HepG2 (cell line): ENCODE measurements around the gene SACS. TPM values are rescaled to one million over a fixed set of nuclear protein-coding genes. Genes with fewer than 3 reads are reported as not detected.

Experiments used
- ATAC-seq: fragments of 200-7000 bp; cut with Tn5 transposase; 3 replicates; pipeline ENCODE4 v1.9.1; 2020; ENCODE audit warnings: mild to moderate bottlenecking, moderate library complexity
- BruUV-seq: library from RNA; stranded (reverse); fragments of 400-500 nt; replicated peaks from 2 replicates; lab custom pipeline; 2021; lab: Mats Ljungman, UMichigan
- CTCF ChIA-PET: fragments of 300-600 bp; formaldehyde crosslinking; extraction: SDS; loops from one replicate; lab custom pipeline; 2021; ENCODE audit warnings: low total read pairs, inconsistent platforms, low intra/inter-chr PET ratio; lab: Yijun Ruan, JAX
- POLR2A ChIA-PET: fragments of 350-600 bp; sonication (Branson Sonifier 250); formaldehyde crosslinking; loops from one replicate; lab custom pipeline; 2020; ENCODE audit warnings: antibody characterized with exemption, inconsistent platforms; lab: Yijun Ruan, JAX
- DNase-seq: peaks from one replicate; pipeline ENCODE4 v3.0.0-alpha.2; 2015; ENCODE audit warnings: low spot score
- FAIRE-seq: peaks from 3 replicates; lab custom pipeline; 2011; peaks lifted over from hg19 to GRCh38; lab: Jason Lieb, UNC
- H2AFZ ChIP-seq: one replicate; pipeline ENCODE4 v1.6.1; 2011; ENCODE audit warnings: low read length, inconsistent platforms
- H3K27ac ChIP-seq: fragments of 300-600 bp; 3 replicates; pipeline ENCODE4 v1.8.0; 2011; ENCODE audit warnings: mixed run types, mild to moderate bottlenecking, mixed read lengths, low read length, inconsistent platforms; ENCODE audit not compliant: insufficient read depth; ENCODE audit errors: extremely low read length
- H3K27me3 ChIP-seq, 2 experiments: fragments of 200-600 bp in 1 of 2; 2 replicates in 1 of 2; 3 replicates in 1 of 2; pipeline versions ENCODE4 v1.6.0 to v1.8.0; 2011; ENCODE audit warnings: low read length in 2 of 2, mild to moderate bottlenecking in 2 of 2, moderate library complexity in 2 of 2, inconsistent platforms in 1 of 2; ENCODE audit not compliant: insufficient read depth in 2 of 2, control insufficient read depth in 1 of 2
- H3K36me3 ChIP-seq, 2 experiments: fragments of 200-600 bp in 1 of 2; replicated peaks in 1 of 2; 2 replicates in 1 of 2; 3 replicates in 1 of 2; pipeline versions ENCODE4 v1.5.1 to v1.8.0; 2011; ENCODE audit warnings: low read length in 2 of 2, inconsistent platforms in 1 of 2; ENCODE audit not compliant: insufficient read depth in 2 of 2, control insufficient read depth in 1 of 2
- H3K4me1 ChIP-seq: 2 replicates; pipeline ENCODE4 v1.5.1; 2012; ENCODE audit warnings: low read length, inconsistent platforms; ENCODE audit not compliant: insufficient read depth
- H3K4me2 ChIP-seq: 2 replicates; pipeline ENCODE4 v1.6.0; 2011; ENCODE audit warnings: low read depth, low read length, inconsistent platforms
- H3K4me3 ChIP-seq, 3 experiments: fragments of 200-600 bp in 1 of 3; sonication (generic), shearing (Covaris generic) in 1 of 3; replicated peaks in 1 of 3; 2 replicates each; pipeline ENCODE4 v1.5.1; 2011 to 2016; ENCODE audit warnings: low read length in 3 of 3, inconsistent platforms in 2 of 3, low read depth in 2 of 3, mild to moderate bottlenecking in 2 of 3, control low read depth in 1 of 3, mixed read lengths in 1 of 3; ENCODE audit not compliant: insufficient read depth in 1 of 3
- H3K79me2 ChIP-seq: one replicate; pipeline ENCODE4 v1.6.1; 2011; ENCODE audit warnings: low read length, inconsistent platforms; ENCODE audit not compliant: insufficient read depth
- H3K9ac ChIP-seq: 2 replicates; pipeline ENCODE4 v1.6.0; 2011; ENCODE audit warnings: mild to moderate bottlenecking, low read depth, low read length, inconsistent platforms; ENCODE audit not compliant: insufficient read depth
- H3K9me3 ChIP-seq: 2 replicates; pipeline ENCODE4 v1.5.1; 2012; ENCODE audit warnings: mild to moderate bottlenecking, low read length
- H4K20me1 ChIP-seq: 2 replicates; pipeline ENCODE4 v1.6.0; 2011; ENCODE audit warnings: inconsistent platforms, mild to moderate bottlenecking, low read length, moderate library complexity; ENCODE audit not compliant: insufficient read depth
- AKNA ChIP-seq: sonication (generic); formaldehyde crosslinking; IDR thresholded peaks from 2 replicates; pipeline ENCODE4 v1.4.0; 2020; ENCODE audit warnings: missing genetic modification reagents, borderline replicate concordance
- ARNT ChIP-seq: fragments of 450-650 bp; IDR thresholded peaks from 2 replicates; pipeline ENCODE4 v1.6.1; 2017
- BRD4 ChIP-seq: sonication (generic); formaldehyde crosslinking; IDR thresholded peaks from 2 replicates; pipeline ENCODE4 v1.4.0; 2020; ENCODE audit warnings: missing genetic modification reagents
- MAFG ChIP-seq: sonication (generic); formaldehyde crosslinking; IDR thresholded peaks from 2 replicates; pipeline ENCODE4 v1.5.1; 2020; ENCODE audit warnings: mild to moderate bottlenecking, missing genetic modification reagents
- MBNL3 ChIP-seq: fragments of 250-450 bp; sonication (Bioruptor Pico); conservative IDR thresholded peaks from 2 replicates; pipeline ENCODE4 v1.8.0; 2022; ENCODE audit warnings: mild to moderate bottlenecking, inconsistent platforms
- SNAI1 ChIP-seq: sonication (generic); formaldehyde crosslinking; IDR thresholded peaks from 2 replicates; pipeline ENCODE4 v1.5.0; 2020; ENCODE audit warnings: mild to moderate bottlenecking, missing genetic modification reagents, borderline replicate concordance
- SYNCRIP ChIP-seq: fragments of 200-400 bp; formaldehyde crosslinking; IDR thresholded peaks from 2 replicates; pipeline ENCODE4 v1.6.1; 2018; ENCODE audit warnings: mild to moderate bottlenecking, low read depth, low read length; ENCODE audit not compliant: insufficient read depth
- ZBTB33 ChIP-seq: sonication (generic); formaldehyde crosslinking; IDR thresholded peaks from 2 replicates; pipeline ENCODE4 v1.4.0; 2020; ENCODE audit warnings: missing genetic modification reagents
- ZFY ChIP-seq: sonication (generic); formaldehyde crosslinking; IDR thresholded peaks from 2 replicates; pipeline ENCODE4 v1.4.0; 2020; ENCODE audit warnings: missing genetic modification reagents
- ZNF691 ChIP-seq: sonication (generic); formaldehyde crosslinking; IDR thresholded peaks from 2 replicates; pipeline ENCODE4 v1.4.0; 2020; ENCODE audit warnings: missing genetic modification reagents, low read depth, mild to moderate bottlenecking, borderline replicate concordance
- ZUFSP ChIP-seq: sonication (generic); formaldehyde crosslinking; IDR thresholded peaks from 2 replicates; pipeline ENCODE4 v1.9.0; 2021; ENCODE audit warnings: missing genetic modification reagents, mild to moderate bottlenecking, borderline replicate concordance
- WGBS: methylation state at CpG from one replicate; pipeline ENCODE4 v1.1.6; 2017; ENCODE audit warnings: low lambda C conversion rate; 5-methylcytosine and 5-hydroxymethylcytosine counted together
- in situ Hi-C: cut with HindIII; loops from 2 replicates; pipeline ENCODE4 v1.10.0; 2017; ENCODE audit warnings: low pct_unique_long_range_greater_than_20kb; ENCODE audit not compliant: extremely low pct_ligation_motif_present
- intact Hi-C: fragments of 100-400 bp; cut with micrococcal nuclease; formaldehyde crosslinking; loops from one replicate; pipeline ENCODE4 v1.10.0; 2022; ENCODE audit not compliant: unreplicated experiment
- polyA plus RNA-seq, 8 experiments: library from polyadenylated mRNA; depleted of rRNA in 3 of 8; stranded (reverse) in 7 of 8; unstranded in 1 of 8; fragments of >200 nt; fragmentation: Illumina TruSeq in 4 of 8; extraction: Trizol in 4 of 8; gene quantifications; 2 replicates each; pipeline versions ENCODE4 v1.2.1 to v1.2.3, GENCODE V29; 2011 to 2016; ENCODE audit warnings: low read depth in 4 of 8, missing spikeins in 1 of 8, mixed read lengths in 1 of 8; ENCODE audit not compliant: insufficient read depth in 1 of 8
- total RNA-seq, 5 experiments: library from RNA; depleted of rRNA; stranded (reverse); fragments of >200 nt; fragmentation: Illumina TruSeq; extraction: Trizol; gene quantifications; 2 replicates each; pipeline ENCODE4 v1.2.3, GENCODE V29; 2016; ENCODE audit warnings: low read depth in 1 of 5

The SACS gene
- total and polyA plus RNA-seq, 2 of the 13 experiments (the other 11 are each of a cell fraction or from before 2014, with no cell fraction given), result 4.0 to 15.7 TPM

- no TSS peak for BruUV-seq
- H2AFZ ChIP-seq, result no peak overlapping the region
- H4K20me1 ChIP-seq, result no peaks in the 10 kb centered on the region
- intact Hi-C loops, result no loop called here
- TF ChIP-seq AKNA (CRISPR knock-in tag), result no peak
- no peak for TF ChIP-seq MBNL3
- no peak for TF ChIP-seq ZFY (CRISPR knock-in tag)
- no peak for TF ChIP-seq ZNF691 (CRISPR knock-in tag)
- no peak for TF ChIP-seq MAFG (CRISPR knock-in tag)
- no peak for TF ChIP-seq BRD4
- no peak for TF ChIP-seq ARNT
- no peak for TF ChIP-seq SNAI1 (CRISPR knock-in tag)
- no peak for TF ChIP-seq ZBTB33 (CRISPR knock-in tag)
- no peak for TF ChIP-seq ZUFSP (CRISPR knock-in tag)
- no peak for TF ChIP-seq SYNCRIP
- no peaks in the 10 kb centered on the region for H3K79me2 ChIP-seq
- no peaks in the 10 kb centered on the region; a peak in 1 of 5 replicates for H3K36me3 ChIP-seq
- ChIA-PET POLR2A (no interaction called here), CTCF (no interaction called here)
- H3K4me1 ChIP-seq, result 0 out of 2 replicates have a peak, but pooled peaks cover 4% of the 10 kb centered on the region
- 60% methylated on average over 6 of the region's 6 CpGs for WGBS
- peak overlapping the region in 1 of 3 experiments; percentile 56; a peak in 1 of 6 replicates for H3K4me3 ChIP-seq
- no peak overlapping the region for H3K9ac ChIP-seq
- peaks cover 0 to 17% of the 10 kb centered on the region in 2 experiments; a peak in 3 of 5 replicates for H3K27me3 ChIP-seq
- no peak overlapping the region for H3K27ac ChIP-seq
- DNase-seq (no peak), FAIRE-seq (no peak), ATAC-seq (no peak)
- in situ Hi-C loops, result no loop called here
- H3K4me2 ChIP-seq, result peak overlapping the region; percentile 89
- H3K9me3 ChIP-seq, result no peaks in the 10 kb centered on the region
Observed at GRCh38 chr13:23432626-23433025, 876 bp downstream of the SACS start.
